GM23338 (cell line): ENCODE measurements around the gene CDYL2. TPM values are rescaled to one million over a fixed set of nuclear protein-coding genes. Genes with fewer than 3 reads are reported as not detected.

ENCODE experiments used
- ATAC-seq: fragments of 200-7000 bp; cut with Tn5 transposase; 3 replicates; pipeline ENCODE4 v1.9.1; 2020
- DNase-seq: peaks from one replicate; pipeline ENCODE4 v3.0.0-alpha.2; 2015; ENCODE audit warnings: low spot score
- H2AFZ ChIP-seq: fragments of 200-600 bp; sonication (generic); 2 replicates; pipeline ENCODE4 v1.8.0; 2016; ENCODE audit warnings: antibody characterized with exemption, mild to moderate bottlenecking, moderate library complexity
- H3F3A ChIP-seq: fragments of 200-600 bp; sonication (generic); replicated peaks from 2 replicates; pipeline ENCODE4 v1.8.0; 2017; ENCODE audit warnings: antibody characterized with exemption, mixed run types, low read depth
- H3K27ac ChIP-seq: fragments of 200-600 bp; sonication (generic); 2 replicates; pipeline ENCODE4 v1.6.1; 2016; ENCODE audit warnings: low read depth
- H3K27me3 ChIP-seq: fragments of 200-600 bp; sonication (generic); 2 replicates; pipeline ENCODE4 v1.8.0; 2016; ENCODE audit warnings: mild to moderate bottlenecking, mixed run types, moderate library complexity; ENCODE audit not compliant: insufficient read depth
- H3K36me3 ChIP-seq: fragments of 200-600 bp; sonication (generic); 2 replicates; pipeline ENCODE4 v1.8.0; 2016; ENCODE audit warnings: mild to moderate bottlenecking; ENCODE audit not compliant: insufficient read depth
- H3K4me1 ChIP-seq: fragments of 200-600 bp; sonication (generic); 2 replicates; pipeline ENCODE4 v1.8.0; 2016; ENCODE audit warnings: mild to moderate bottlenecking, moderate library complexity; ENCODE audit not compliant: insufficient read depth
- H3K4me2 ChIP-seq: fragments of 200-600 bp; sonication (generic); 2 replicates; pipeline ENCODE4 v1.7.1; 2017; ENCODE audit warnings: mixed run types
- H3K4me3 ChIP-seq: fragments of 200-600 bp; sonication (generic); 2 replicates; pipeline ENCODE4 v1.6.1; 2016; ENCODE audit warnings: mixed run types
- H3K79me2 ChIP-seq: fragments of 200-600 bp; sonication (generic); replicated peaks from 2 replicates; pipeline ENCODE4 v1.8.0; 2017; ENCODE audit warnings: mild to moderate bottlenecking; ENCODE audit not compliant: insufficient read depth
- H3K9me2 ChIP-seq: fragments of 200-600 bp; sonication (generic); 2 replicates; pipeline ENCODE4 v1.8.0; 2017; ENCODE audit not compliant: insufficient read depth
- H4K20me1 ChIP-seq: fragments of 200-600 bp; sonication (generic); replicated peaks from 2 replicates; pipeline ENCODE4 v1.8.0; 2017; ENCODE audit warnings: mild to moderate bottlenecking; ENCODE audit not compliant: insufficient read depth
- H3K27ac Mint-ChIP-seq: 2 replicates; pipeline ENCODE4 v1.8.0; 2020; ENCODE audit warnings: inconsistent platforms, mild to moderate bottlenecking, moderate library complexity, mixed read lengths
- H3K27me3 Mint-ChIP-seq: 3 replicates; pipeline ENCODE4 v1.8.0; 2022; ENCODE audit warnings: low read depth, mild to moderate bottlenecking, moderate library complexity, mixed read lengths, inconsistent platforms; ENCODE audit not compliant: insufficient read depth, poor library complexity
- H3K36me3 Mint-ChIP-seq: 3 replicates; pipeline ENCODE4 v1.8.0; 2021; ENCODE audit warnings: low read depth, mild to moderate bottlenecking, inconsistent platforms, moderate library complexity, mixed read lengths
- H3K4me1 Mint-ChIP-seq: 3 replicates; pipeline ENCODE4 v1.8.0; 2020; ENCODE audit warnings: mild to moderate bottlenecking, inconsistent platforms, mixed read lengths
- H3K4me3 Mint-ChIP-seq: 3 replicates; pipeline ENCODE4 v1.8.0; 2021; ENCODE audit warnings: moderate library complexity, mild to moderate bottlenecking, inconsistent platforms, mixed read lengths
- H3K9me3 Mint-ChIP-seq: 3 replicates; pipeline ENCODE4 v1.8.0; 2020; ENCODE audit warnings: moderate library complexity, mild to moderate bottlenecking, inconsistent platforms, mixed read lengths
- CREB1 ChIP-seq: fragments of 250-450 bp; sonication (Bioruptor Pico); IDR thresholded peaks from 2 replicates; pipeline ENCODE4 v1.5.0; 2020; ENCODE audit warnings: low read depth, mild to moderate bottlenecking, moderate library complexity
- EZH2 ChIP-seq: fragments of 200-600 bp; sonication (generic); IDR thresholded peaks from one replicate; pipeline ENCODE4 v1.8.0; 2017; ENCODE audit warnings: antibody characterized with exemption, mild to moderate bottlenecking, low read depth; ENCODE audit not compliant: unreplicated experiment
- EZH2phosphoT487 ChIP-seq: fragments of 200-600 bp; sonication (generic); IDR thresholded peaks from one replicate; pipeline ENCODE4 v1.8.1; 2018; ENCODE audit warnings: antibody characterized with exemption; ENCODE audit not compliant: unreplicated experiment
- JUNB ChIP-seq: IDR thresholded peaks from one replicate; pipeline ENCODE4 v1.6.1; 2016; ENCODE audit warnings: antibody characterized with exemption; ENCODE audit not compliant: unreplicated experiment
- POLR2AphosphoS5 ChIP-seq: IDR thresholded peaks from 2 replicates; pipeline ENCODE4 v1.6.1; 2016; ENCODE audit warnings: antibody characterized with exemption, low read depth
- STAT1 ChIP-seq: IDR thresholded peaks from one replicate; pipeline ENCODE4 v1.6.1; 2016; ENCODE audit warnings: antibody characterized with exemption; ENCODE audit not compliant: unreplicated experiment
- ZNF114 ChIP-seq: fragments of 250-450 bp; sonication (Bioruptor Pico); IDR thresholded peaks from 2 replicates; pipeline ENCODE4 v1.5.0; 2020; ENCODE audit warnings: mild to moderate bottlenecking, moderate library complexity
- ZNF331 ChIP-seq: fragments of 250-450 bp; sonication (Bioruptor Pico); IDR thresholded peaks from 2 replicates; pipeline ENCODE4 v1.5.0; 2020; ENCODE audit warnings: low read depth, mild to moderate bottlenecking, moderate library complexity
- polyA plus RNA-seq: library from polyadenylated mRNA; unstranded; fragments of >200 nt; fragmentation: Nextera tagmentation; extraction: Ambion mirVana; gene quantifications from 2 replicates; pipeline ENCODE4 v1.2.1, GENCODE V29; 2016
- total RNA-seq: library from RNA; depleted of rRNA; stranded (reverse); fragments of >200 nt; shearing (Covaris generic); gene quantifications from 2 replicates; pipeline ENCODE4 v1.2.3, GENCODE V29; 2014
- TF ChIP-seq, protein P1 (sequence below): fragments of 250-450 bp; sonication (Bioruptor Pico); IDR thresholded peaks from 2 replicates; pipeline ENCODE4 v1.5.0; 2020; ENCODE audit warnings: mild to moderate bottlenecking, moderate library complexity
- TF ChIP-seq, protein P2 (sequence below): IDR thresholded peaks from 2 replicates; pipeline ENCODE4 v1.6.1; 2016; ENCODE audit warnings: antibody characterized with exemption
- TF ChIP-seq, protein P3 (sequence below): IDR thresholded peaks from one replicate; pipeline ENCODE4 v1.6.1; 2018; ENCODE audit warnings: antibody characterized with exemption; ENCODE audit not compliant: unreplicated experiment
- TF ChIP-seq, protein P4 (sequence below), 2 experiments: fragments of 200-600 bp in 1 of 2; sonication (generic) in 1 of 2; conservative IDR thresholded peaks; 2 replicates each; pipeline versions ENCODE4 v1.5.1 to v1.6.1; 2016 to 2017; ENCODE audit warnings: antibody characterized with exemption in 2 of 2, low read depth in 2 of 2, mild to moderate bottlenecking in 2 of 2, moderate library complexity in 1 of 2

CDYL2 gene
- total and polyA plus RNA-seq, 2 experiments from 2014 or later, result 0.82 to 4.3 TPM

DNA sequence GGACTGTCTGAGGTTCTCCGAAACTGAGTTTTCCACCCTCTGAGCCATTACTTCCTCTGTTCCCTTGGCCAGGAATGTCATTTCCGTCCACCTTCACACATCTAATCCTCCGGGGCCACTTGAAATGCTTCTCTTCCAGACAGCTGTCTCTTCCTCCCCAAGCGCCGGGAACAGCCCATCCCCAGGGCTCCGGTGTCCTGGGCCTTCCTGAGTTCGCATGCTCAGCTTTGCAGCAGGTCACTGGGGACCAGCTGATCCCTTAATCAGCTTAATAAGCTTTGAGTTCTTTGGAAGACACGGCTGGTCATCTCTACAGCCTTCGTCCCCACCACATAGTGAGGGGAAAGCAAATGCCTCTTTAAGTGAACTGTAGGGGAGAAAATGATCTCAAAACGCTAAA lies 140.2 kb downstream of the CDYL2 start:
- no peaks in the 10 kb centered on the region for H3K79me2 ChIP-seq
- H3K36me3 ChIP-seq, result no peaks in the 10 kb centered on the region
- no peak for ATAC-seq
- peaks cover 12% of the 10 kb centered on the region; the same call in 2 of the 3 replicates for H3K4me1 Mint-ChIP-seq
- peaks cover 11% of the 10 kb centered on the region for H3K9me3 Mint-ChIP-seq
- no peaks in the 10 kb centered on the region for H4K20me1 ChIP-seq
- no peak overlapping the region for H2AFZ ChIP-seq
- H3K27ac Mint-ChIP-seq, result no peak overlapping the region
- H3K4me2 ChIP-seq, result no peak overlapping the region
- H3K27me3 ChIP-seq, result no peaks in the 10 kb centered on the region
- H3K4me3 Mint-ChIP-seq, result no peak overlapping the region
- TF ChIP-seq, protein P1, sequence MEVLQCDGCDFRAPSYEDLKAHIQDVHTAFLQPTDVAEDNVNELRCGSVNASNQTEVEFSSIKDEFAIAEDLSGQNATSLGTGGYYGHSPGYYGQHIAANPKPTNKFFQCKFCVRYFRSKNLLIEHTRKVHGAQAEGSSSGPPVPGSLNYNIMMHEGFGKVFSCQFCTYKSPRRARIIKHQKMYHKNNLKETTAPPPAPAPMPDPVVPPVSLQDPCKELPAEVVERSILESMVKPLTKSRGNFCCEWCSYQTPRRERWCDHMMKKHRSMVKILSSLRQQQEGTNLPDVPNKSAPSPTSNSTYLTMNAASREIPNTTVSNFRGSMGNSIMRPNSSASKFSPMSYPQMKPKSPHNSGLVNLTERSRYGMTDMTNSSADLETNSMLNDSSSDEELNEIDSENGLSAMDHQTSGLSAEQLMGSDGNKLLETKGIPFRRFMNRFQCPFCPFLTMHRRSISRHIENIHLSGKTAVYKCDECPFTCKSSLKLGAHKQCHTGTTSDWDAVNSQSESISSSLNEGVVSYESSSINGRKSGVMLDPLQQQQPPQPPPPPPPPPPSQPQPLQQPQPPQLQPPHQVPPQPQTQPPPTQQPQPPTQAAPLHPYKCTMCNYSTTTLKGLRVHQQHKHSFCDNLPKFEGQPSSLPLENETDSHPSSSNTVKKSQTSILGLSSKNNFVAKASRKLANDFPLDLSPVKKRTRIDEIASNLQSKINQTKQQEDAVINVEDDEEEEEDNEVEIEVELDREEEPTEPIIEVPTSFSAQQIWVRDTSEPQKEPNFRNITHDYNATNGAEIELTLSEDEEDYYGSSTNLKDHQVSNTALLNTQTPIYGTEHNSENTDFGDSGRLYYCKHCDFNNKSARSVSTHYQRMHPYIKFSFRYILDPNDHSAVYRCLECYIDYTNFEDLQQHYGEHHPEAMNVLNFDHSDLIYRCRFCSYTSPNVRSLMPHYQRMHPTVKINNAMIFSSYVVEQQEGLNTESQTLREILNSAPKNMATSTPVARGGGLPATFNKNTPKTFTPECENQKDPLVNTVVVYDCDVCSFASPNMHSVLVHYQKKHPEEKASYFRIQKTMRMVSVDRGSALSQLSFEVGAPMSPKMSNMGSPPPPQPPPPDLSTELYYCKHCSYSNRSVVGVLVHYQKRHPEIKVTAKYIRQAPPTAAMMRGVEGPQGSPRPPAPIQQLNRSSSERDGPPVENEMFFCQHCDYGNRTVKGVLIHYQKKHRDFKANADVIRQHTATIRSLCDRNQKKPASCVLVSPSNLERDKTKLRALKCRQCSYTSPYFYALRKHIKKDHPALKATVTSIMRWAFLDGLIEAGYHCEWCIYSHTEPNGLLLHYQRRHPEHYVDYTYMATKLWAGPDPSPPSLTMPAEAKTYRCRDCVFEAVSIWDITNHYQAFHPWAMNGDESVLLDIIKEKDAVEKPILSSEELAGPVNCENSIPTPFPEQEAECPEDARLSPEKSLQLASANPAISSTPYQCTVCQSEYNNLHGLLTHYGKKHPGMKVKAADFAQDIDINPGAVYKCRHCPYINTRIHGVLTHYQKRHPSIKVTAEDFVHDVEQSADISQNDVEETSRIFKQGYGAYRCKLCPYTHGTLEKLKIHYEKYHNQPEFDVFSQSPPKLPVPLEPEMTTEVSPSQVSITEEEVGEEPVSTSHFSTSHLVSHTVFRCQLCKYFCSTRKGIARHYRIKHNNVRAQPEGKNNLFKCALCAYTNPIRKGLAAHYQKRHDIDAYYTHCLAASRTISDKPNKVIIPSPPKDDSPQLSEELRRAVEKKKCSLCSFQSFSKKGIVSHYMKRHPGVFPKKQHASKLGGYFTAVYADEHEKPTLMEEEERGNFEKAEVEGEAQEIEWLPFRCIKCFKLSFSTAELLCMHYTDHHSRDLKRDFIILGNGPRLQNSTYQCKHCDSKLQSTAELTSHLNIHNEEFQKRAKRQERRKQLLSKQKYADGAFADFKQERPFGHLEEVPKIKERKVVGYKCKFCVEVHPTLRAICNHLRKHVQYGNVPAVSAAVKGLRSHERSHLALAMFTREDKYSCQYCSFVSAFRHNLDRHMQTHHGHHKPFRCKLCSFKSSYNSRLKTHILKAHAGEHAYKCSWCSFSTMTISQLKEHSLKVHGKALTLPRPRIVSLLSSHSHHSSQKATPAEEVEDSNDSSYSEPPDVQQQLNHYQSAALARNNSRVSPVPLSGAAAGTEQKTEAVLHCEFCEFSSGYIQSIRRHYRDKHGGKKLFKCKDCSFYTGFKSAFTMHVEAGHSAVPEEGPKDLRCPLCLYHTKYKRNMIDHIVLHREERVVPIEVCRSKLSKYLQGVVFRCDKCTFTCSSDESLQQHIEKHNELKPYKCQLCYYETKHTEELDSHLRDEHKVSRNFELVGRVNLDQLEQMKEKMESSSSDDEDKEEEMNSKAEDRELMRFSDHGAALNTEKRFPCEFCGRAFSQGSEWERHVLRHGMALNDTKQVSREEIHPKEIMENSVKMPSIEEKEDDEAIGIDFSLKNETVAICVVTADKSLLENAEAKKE, result no peak
- TF ChIP-seq CREB1 (CRISPR knock-in tag) (no peak), EZH2phosphoT487 (no peak), EZH2 (no peak), ZNF331 (CRISPR knock-in tag) (no peak), STAT1 (no peak), JUNB (no peak), POLR2AphosphoS5 (no peak), ZNF114 (no peak)
- TF ChIP-seq, protein P2, sequence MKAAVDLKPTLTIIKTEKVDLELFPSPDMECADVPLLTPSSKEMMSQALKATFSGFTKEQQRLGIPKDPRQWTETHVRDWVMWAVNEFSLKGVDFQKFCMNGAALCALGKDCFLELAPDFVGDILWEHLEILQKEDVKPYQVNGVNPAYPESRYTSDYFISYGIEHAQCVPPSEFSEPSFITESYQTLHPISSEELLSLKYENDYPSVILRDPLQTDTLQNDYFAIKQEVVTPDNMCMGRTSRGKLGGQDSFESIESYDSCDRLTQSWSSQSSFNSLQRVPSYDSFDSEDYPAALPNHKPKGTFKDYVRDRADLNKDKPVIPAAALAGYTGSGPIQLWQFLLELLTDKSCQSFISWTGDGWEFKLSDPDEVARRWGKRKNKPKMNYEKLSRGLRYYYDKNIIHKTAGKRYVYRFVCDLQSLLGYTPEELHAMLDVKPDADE, result no peak
- TF ChIP-seq, protein P3, sequence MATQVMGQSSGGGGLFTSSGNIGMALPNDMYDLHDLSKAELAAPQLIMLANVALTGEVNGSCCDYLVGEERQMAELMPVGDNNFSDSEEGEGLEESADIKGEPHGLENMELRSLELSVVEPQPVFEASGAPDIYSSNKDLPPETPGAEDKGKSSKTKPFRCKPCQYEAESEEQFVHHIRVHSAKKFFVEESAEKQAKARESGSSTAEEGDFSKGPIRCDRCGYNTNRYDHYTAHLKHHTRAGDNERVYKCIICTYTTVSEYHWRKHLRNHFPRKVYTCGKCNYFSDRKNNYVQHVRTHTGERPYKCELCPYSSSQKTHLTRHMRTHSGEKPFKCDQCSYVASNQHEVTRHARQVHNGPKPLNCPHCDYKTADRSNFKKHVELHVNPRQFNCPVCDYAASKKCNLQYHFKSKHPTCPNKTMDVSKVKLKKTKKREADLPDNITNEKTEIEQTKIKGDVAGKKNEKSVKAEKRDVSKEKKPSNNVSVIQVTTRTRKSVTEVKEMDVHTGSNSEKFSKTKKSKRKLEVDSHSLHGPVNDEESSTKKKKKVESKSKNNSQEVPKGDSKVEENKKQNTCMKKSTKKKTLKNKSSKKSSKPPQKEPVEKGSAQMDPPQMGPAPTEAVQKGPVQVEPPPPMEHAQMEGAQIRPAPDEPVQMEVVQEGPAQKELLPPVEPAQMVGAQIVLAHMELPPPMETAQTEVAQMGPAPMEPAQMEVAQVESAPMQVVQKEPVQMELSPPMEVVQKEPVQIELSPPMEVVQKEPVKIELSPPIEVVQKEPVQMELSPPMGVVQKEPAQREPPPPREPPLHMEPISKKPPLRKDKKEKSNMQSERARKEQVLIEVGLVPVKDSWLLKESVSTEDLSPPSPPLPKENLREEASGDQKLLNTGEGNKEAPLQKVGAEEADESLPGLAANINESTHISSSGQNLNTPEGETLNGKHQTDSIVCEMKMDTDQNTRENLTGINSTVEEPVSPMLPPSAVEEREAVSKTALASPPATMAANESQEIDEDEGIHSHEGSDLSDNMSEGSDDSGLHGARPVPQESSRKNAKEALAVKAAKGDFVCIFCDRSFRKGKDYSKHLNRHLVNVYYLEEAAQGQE, result no peak
- TF ChIP-seq, protein P4, sequence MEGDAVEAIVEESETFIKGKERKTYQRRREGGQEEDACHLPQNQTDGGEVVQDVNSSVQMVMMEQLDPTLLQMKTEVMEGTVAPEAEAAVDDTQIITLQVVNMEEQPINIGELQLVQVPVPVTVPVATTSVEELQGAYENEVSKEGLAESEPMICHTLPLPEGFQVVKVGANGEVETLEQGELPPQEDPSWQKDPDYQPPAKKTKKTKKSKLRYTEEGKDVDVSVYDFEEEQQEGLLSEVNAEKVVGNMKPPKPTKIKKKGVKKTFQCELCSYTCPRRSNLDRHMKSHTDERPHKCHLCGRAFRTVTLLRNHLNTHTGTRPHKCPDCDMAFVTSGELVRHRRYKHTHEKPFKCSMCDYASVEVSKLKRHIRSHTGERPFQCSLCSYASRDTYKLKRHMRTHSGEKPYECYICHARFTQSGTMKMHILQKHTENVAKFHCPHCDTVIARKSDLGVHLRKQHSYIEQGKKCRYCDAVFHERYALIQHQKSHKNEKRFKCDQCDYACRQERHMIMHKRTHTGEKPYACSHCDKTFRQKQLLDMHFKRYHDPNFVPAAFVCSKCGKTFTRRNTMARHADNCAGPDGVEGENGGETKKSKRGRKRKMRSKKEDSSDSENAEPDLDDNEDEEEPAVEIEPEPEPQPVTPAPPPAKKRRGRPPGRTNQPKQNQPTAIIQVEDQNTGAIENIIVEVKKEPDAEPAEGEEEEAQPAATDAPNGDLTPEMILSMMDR (conservative IDR thresholded peaks at IDR 0.05; ENCODE audit: low read depth in 2 of 2), result no peak
- H3K36me3 Mint-ChIP-seq, result no peaks in the 10 kb centered on the region
- peaks cover 3% of the 10 kb centered on the region; the same call in 1 of the 2 replicates for H3K4me1 ChIP-seq
- DNase-seq, result no peak
- H3K9me2 ChIP-seq, result 0 out of 2 replicates have a peak, but pooled peaks cover 3% of the 10 kb centered on the region
- no peaks in the 10 kb centered on the region for H3F3A ChIP-seq
- no peak overlapping the region for H3K4me3 ChIP-seq
- no peak overlapping the region for H3K27ac ChIP-seq
- peaks cover 2% of the 10 kb centered on the region for H3K27me3 Mint-ChIP-seq
